HFF-Myc (cell line): ENCODE results near the gene RBMS2.
"Not testable (repeated sequence)": the region's sequence is repeated elsewhere in the genome, so short reads cannot be mapped to it uniquely, and the experiment has no call there.

ENCODE experiments used
- DNase-seq: peaks from one replicate; pipeline ENCODE4 v3.0.0-alpha.2; 2011; ENCODE audit warnings: low read depth; ENCODE audit errors: extremely low read depth
- H3K4me3 ChIP-seq: replicated peaks from 2 replicates; pipeline ENCODE4 v1.5.1; 2011; ENCODE audit warnings: low read depth, mild to moderate bottlenecking, control low read depth, low read length
- CTCF ChIP-seq: IDR thresholded peaks from 2 replicates; pipeline ENCODE4 v1.5.1; 2012; ENCODE audit warnings: mild to moderate bottlenecking, low read depth, low read length, control low read depth; ENCODE audit errors: missing control alignments

Gene RBMS2

GRCh38 chr12:56484566-56484965 is 37.1 kb upstream of the RBMS2 start:
- H3K4me3 ChIP-seq = no peak overlapping the region

GRCh38 chr12:56486694-56487093 is 34.9 kb upstream of the RBMS2 start:
- H3K4me3 ChIP-seq = no peak overlapping the region
- no peak for TF ChIP-seq CTCF
- no peak for DNase-seq

More at GRCh38 chr12:56484566-56484965, 37.1 kb upstream of the RBMS2 start:
- TF ChIP-seq CTCF = no peak
- DNase-seq = no peak

GRCh38 chr12:56487448-56488040 is 34.1 kb upstream of the RBMS2 start:
- DNase-seq = no peak
- no peak for TF ChIP-seq CTCF
- peak overlapping the region; percentile 48 for H3K4me3 ChIP-seq

GRCh38 chr12:56488041-56488955 is 33.3 kb upstream of the RBMS2 start, which contains the start of gene GLS2:
Gene GLS2, minus strand, starts transcription at chr12:56488161. Its CDS starts 43 bp downstream, at chr12:56488118.
- DNase-seq = peak; percentile 42
- TF ChIP-seq CTCF = no peak
- peak within 1 kb of the TSS; percentile 48 for H3K4me3 ChIP-seq

- H3K4me3 ChIP-seq = no peak overlapping the region
- no peak for TF ChIP-seq CTCF
- no peak for DNase-seq
Measured at GRCh38 chr12:56490360-56490759, 31.3 kb upstream of the RBMS2 start.

- DNase-seq, H3K4me3 ChIP-seq: not testable (repeated sequence)
Measured at GRCh38 chr12:56493409-56494105, 28.1 kb upstream of the RBMS2 start.

- DNase-seq, H3K4me3 ChIP-seq: not testable (repeated sequence)
Measured at GRCh38 chr12:56494106-56494415, 27.6 kb upstream of the RBMS2 start.

GRCh38 chr12:56494481-56494880 is 27.1 kb upstream of the RBMS2 start:
- not testable (repeated sequence) for DNase-seq, H3K4me3 ChIP-seq
